ENCODE measurements around the gene SLC66A3. TPM values are rescaled to one million over a fixed set of nuclear protein-coding genes. Genes with fewer than 3 reads are reported as not detected.

SLC66A3 gene
- total RNA-seq, 1 experiment from 2014 or later, result 12.5 TPM

- peak overlapping the region; percentile 82; the same call in 1 of the 2 replicates for H3K4me3 Mint-ChIP-seq
- TF ChIP-seq NFYB (CRISPR knock-in tag; conservative IDR thresholded peaks at IDR 0.05; ENCODE audit: low read depth), result no peak
- no peak for TF ChIP-seq KAT7 (CRISPR knock-in tag; IDR thresholded peaks at IDR 0.05; ENCODE audit: borderline replicate concordance)
- peak; percentile 33; the same call in 1 of the 2 replicates for TF ChIP-seq ZNF671 (CRISPR knock-in tag; IDR thresholded peaks at IDR 0.05)
- no peaks in the 10 kb centered on the region for H3K9me3 Mint-ChIP-seq
- peaks cover 10% of the 10 kb centered on the region for H3K27me3 Mint-ChIP-seq (ENCODE audit: low read depth)
- POLR2A ChIA-PET, result interaction anchor here (0.8 to 3.2 kb wide), 4 partner anchors 23 to 320 kb away, joined by 3 to 10 read pairs (median 4); partner anchors contain the start of genes PDIA6 and SLC66A3
- DNase-seq (ENCODE audit: low spot score) (no peak), ATAC-seq (no peak)
- CTCF ChIA-PET, result interaction anchor here (0.6 to 7.1 kb wide), 81 partner anchors 8 to 549 kb away, joined by 3 to 231 read pairs (median 5); partner anchors contain the start of genes E2F6, GREB1, KCNF1 and NOL10
- H3K27ac Mint-ChIP-seq, result no peak overlapping the region
- H3K36me3 Mint-ChIP-seq, result no peaks in the 10 kb centered on the region
- H3K4me1 Mint-ChIP-seq, result peaks cover 12% of the 10 kb centered on the region
Observed at GRCh38 chr2:11132036-11132671, 23.1 kb upstream of the SLC66A3 start.

- Mint-ChIP-seq H3K4me3 (peak overlapping the region; percentile 82), H3K27ac (peak overlapping the region; percentile 71; the same call in 1 of the 2 replicates), H3K36me3 (no peaks in the 10 kb centered on the region), H3K27me3 (ENCODE audit: low read depth) (peaks cover 7% of the 10 kb centered on the region), H3K9me3 (no peaks in the 10 kb centered on the region), H3K4me1 (peaks cover 12% of the 10 kb centered on the region)
- DNase-seq (ENCODE audit: low spot score), result peak; percentile 37
- 0 out of 2 replicates have a peak, but pooled peaks have one; percentile 0 for ATAC-seq
- ChIA-PET CTCF (interaction anchor here (0.6 to 7.1 kb wide), 68 partner anchors 9 to 509 kb away, joined by 3 to 231 read pairs (median 5); partner anchors contain the start of genes E2F6, GREB1, KCNF1 and NOL10), POLR2A (interaction anchor here (0.6 to 3.2 kb wide), 8 partner anchors 22 to 444 kb away, joined by 3 to 10 read pairs (median 4); partner anchors contain the start of genes PDIA6, ROCK2 and SLC66A3)
- no peak for TF ChIP-seq PRDM15 (CRISPR knock-in tag; IDR thresholded peaks at IDR 0.05)
- TF ChIP-seq TEAD4 (CRISPR knock-in tag; IDR thresholded peaks at IDR 0.05), result no peak
- TF ChIP-seq NR1H2 (CRISPR knock-in tag; IDR thresholded peaks at IDR 0.05), result no peak
- TF ChIP-seq FOXP1 (CRISPR knock-in tag; IDR thresholded peaks at IDR 0.05; ENCODE audit: borderline replicate concordance), result 0 out of 2 replicates have a peak, but pooled peaks have one; percentile 17
- no peak for TF ChIP-seq ZNF263 (CRISPR knock-in tag; IDR thresholded peaks at IDR 0.05; ENCODE audit: low read depth)
- TF ChIP-seq JUN (CRISPR knock-in tag; IDR thresholded peaks at IDR 0.05), result no peak
- TF ChIP-seq JAZF1 (CRISPR knock-in tag; IDR thresholded peaks at IDR 0.05), result no peak
- TF ChIP-seq TCF7 (CRISPR knock-in tag; IDR thresholded peaks at IDR 0.05; ENCODE audit: low read depth), result no peak
- no peak for TF ChIP-seq SOX15 (CRISPR knock-in tag; IDR thresholded peaks at IDR 0.05)
- TF ChIP-seq ZNF219 (CRISPR knock-in tag; IDR thresholded peaks at IDR 0.05; ENCODE audit: borderline replicate concordance), result no peak
- TF ChIP-seq USF2 (CRISPR knock-in tag; IDR thresholded peaks at IDR 0.05), result no peak
- TF ChIP-seq SP1 (CRISPR knock-in tag; conservative IDR thresholded peaks at IDR 0.05), result no peak
- TF ChIP-seq CDX4 (CRISPR knock-in tag; IDR thresholded peaks at IDR 0.05; ENCODE audit: borderline replicate concordance), result no peak
- TF ChIP-seq E2F5 (CRISPR knock-in tag; IDR thresholded peaks at IDR 0.05), result no peak
- no peak for TF ChIP-seq ATF3 (CRISPR knock-in tag; conservative IDR thresholded peaks at IDR 0.05)
- TF ChIP-seq ZNF121 (CRISPR knock-in tag; IDR thresholded peaks at IDR 0.05), result no peak
- TF ChIP-seq CREM (CRISPR knock-in tag; IDR thresholded peaks at IDR 0.05), result no peak
- TF ChIP-seq ZNF512 (CRISPR knock-in tag; IDR thresholded peaks at IDR 0.05; ENCODE audit: borderline replicate concordance), result no peak
- TF ChIP-seq FOXJ3 (CRISPR knock-in tag; IDR thresholded peaks at IDR 0.05; ENCODE audit: borderline replicate concordance), result no peak
- no peak for TF ChIP-seq NFATC4 (CRISPR knock-in tag; IDR thresholded peaks at IDR 0.05)
- TF ChIP-seq E2F4 (CRISPR knock-in tag; IDR thresholded peaks at IDR 0.05; ENCODE audit: borderline replicate concordance, low read depth), result peak; percentile 43; the same call in 1 of the 2 replicates
Observed at GRCh38 chr2:11133238-11133935, 21.9 kb upstream of the SLC66A3 start.
